ENCODE results near the gene TMEM37.

DNA sequence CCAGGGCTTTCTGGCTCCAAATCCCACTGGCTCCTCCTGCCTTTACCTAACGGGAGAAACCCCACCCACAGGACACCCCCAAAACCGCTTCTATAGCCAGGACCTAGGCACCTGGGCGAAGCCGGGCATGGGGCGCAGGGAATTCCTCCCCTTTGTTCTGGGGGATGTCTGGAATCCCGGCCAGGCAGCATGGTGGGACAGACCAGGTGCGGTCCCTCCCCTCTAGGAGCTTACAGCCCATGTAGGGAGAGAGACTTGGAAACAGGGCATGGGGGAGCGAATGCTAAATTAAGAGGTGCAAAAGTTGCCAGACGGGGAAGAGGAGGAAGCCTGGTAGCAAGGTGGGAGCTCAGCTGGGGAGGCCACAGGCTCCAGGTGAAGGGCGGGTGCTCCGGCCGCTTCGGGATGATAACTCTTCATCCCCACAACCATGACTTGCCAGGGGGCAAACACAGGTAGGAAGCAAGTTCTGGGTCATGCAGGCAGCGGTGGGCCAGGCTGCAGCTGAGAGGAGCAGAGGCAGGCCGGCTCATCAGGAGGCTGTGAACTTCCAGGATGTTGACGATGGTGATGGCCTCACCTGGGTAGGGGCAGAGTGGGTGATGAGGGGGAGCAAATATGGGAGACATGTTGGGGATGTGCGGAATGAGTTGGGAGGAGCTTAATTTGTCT, 1.3 kb downstream of the TMEM37 start:
- TF ChIP-seq, protein P1, sequence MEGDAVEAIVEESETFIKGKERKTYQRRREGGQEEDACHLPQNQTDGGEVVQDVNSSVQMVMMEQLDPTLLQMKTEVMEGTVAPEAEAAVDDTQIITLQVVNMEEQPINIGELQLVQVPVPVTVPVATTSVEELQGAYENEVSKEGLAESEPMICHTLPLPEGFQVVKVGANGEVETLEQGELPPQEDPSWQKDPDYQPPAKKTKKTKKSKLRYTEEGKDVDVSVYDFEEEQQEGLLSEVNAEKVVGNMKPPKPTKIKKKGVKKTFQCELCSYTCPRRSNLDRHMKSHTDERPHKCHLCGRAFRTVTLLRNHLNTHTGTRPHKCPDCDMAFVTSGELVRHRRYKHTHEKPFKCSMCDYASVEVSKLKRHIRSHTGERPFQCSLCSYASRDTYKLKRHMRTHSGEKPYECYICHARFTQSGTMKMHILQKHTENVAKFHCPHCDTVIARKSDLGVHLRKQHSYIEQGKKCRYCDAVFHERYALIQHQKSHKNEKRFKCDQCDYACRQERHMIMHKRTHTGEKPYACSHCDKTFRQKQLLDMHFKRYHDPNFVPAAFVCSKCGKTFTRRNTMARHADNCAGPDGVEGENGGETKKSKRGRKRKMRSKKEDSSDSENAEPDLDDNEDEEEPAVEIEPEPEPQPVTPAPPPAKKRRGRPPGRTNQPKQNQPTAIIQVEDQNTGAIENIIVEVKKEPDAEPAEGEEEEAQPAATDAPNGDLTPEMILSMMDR (IDR thresholded peaks at IDR 0.05; ENCODE audit: poor library complexity): no peak
- TF ChIP-seq EZH2phosphoT487 (IDR thresholded peaks at IDR 0.05; ENCODE audit: low read depth, severe bottlenecking, unreplicated experiment): no peak
